A549 (cell line): ENCODE data around the gene EPHB6.
A peak's percentile ranks its signal among the peaks of the same experiment; 100 is the strongest.

Experiments
- CTCF ChIP-seq: fragments of >200 bp; sonication (Bioruptor Twin); formaldehyde crosslinking; IDR thresholded peaks from 3 replicates; pipeline ENCODE4 v1.5.1; 2016
- JUNB ChIP-seq: fragments of >200 bp; sonication (Bioruptor Twin); formaldehyde crosslinking; IDR thresholded peaks from 2 replicates; pipeline ENCODE4 v1.6.1; 2016
- TF ChIP-seq, protein P1 (sequence below): IDR thresholded peaks from 2 replicates; pipeline ENCODE4 v1.6.1; 2012; ENCODE audit warnings: low read depth, borderline replicate concordance

GRCh38 chr7:142853739-142854371 lies 1.0 kb upstream of the EPHB6 start:
- TF ChIP-seq, protein P1, sequence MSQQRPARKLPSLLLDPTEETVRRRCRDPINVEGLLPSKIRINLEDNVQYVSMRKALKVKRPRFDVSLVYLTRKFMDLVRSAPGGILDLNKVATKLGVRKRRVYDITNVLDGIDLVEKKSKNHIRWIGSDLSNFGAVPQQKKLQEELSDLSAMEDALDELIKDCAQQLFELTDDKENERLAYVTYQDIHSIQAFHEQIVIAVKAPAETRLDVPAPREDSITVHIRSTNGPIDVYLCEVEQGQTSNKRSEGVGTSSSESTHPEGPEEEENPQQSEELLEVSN: no peak
- no peak for TF ChIP-seq JUNB
- TF ChIP-seq CTCF: peak; percentile 81
